OCI-LY7 (cell line): ENCODE measurements around the gene TEX48.

Experiments
- CTCF ChIP-seq: fragments of 200-600 bp; sonication (generic); conservative IDR thresholded peaks from 2 replicates; pipeline ENCODE4 v1.5.1; 2014; ENCODE audit warnings: mild to moderate bottlenecking, antibody characterized with exemption, low read length, moderate library complexity, mixed read lengths
- EZH2phosphoT487 ChIP-seq: fragments of 200-600 bp; sonication (generic); IDR thresholded peaks from 2 replicates; pipeline ENCODE4 v1.6.1; 2018; ENCODE audit warnings: low read depth, borderline replicate concordance, mild to moderate bottlenecking, mixed run types, antibody characterized with exemption, low read length, moderate library complexity, mixed read lengths

- TF ChIP-seq CTCF (peak; percentile 97), EZH2phosphoT487 (no peak)
Measured at GRCh38 chr9:114653556-114654159, 28.3 kb downstream of the TEX48 start.
